ENCODE measurements around the gene BMPR1A. TPM values are rescaled to one million over a fixed set of nuclear protein-coding genes. Genes with fewer than 3 reads are reported as not detected.
"Not testable (repeated sequence)": the region's sequence is repeated elsewhere in the genome, so short reads cannot be mapped to it uniquely, and the experiment has no call there.

BMPR1A gene
- total RNA-seq, 4 donors from 2014 or later = 21.1 to 33.3 (median 26.7) TPM

- 94% methylated on average over 1 of the region's 1 CpG for WGBS
- Histone ChIP-seq H3K27ac (no peak overlapping the region), H3K27me3 (no peaks in the 10 kb centered on the region), H3K9me3 (no peaks in the 10 kb centered on the region), H3K36me3 (no peaks in the 10 kb centered on the region), H3K4me1 (peaks cover under 1% of the 10 kb centered on the region), H3K4me3 (no peak overlapping the region)
- no peak for DNase-seq (ENCODE audit: low spot score in 2 of 2)
- no peak for TF ChIP-seq EP300 (IDR thresholded peaks at IDR 0.05)
- TF ChIP-seq CTCF (IDR thresholded peaks at IDR 0.05) = no peak
- no peak for TF ChIP-seq POLR2A (IDR thresholded peaks at IDR 0.05)
- TF ChIP-seq POLR2AphosphoS5 (IDR thresholded peaks at IDR 0.05) = no peak
These were observed 101.6 kb downstream of the BMPR1A start for GRCh38 chr10:86858011-86858410.

GRCh38 chr10:86861351-86861750 lies 104.9 kb downstream of the BMPR1A start:
- no peaks in the 10 kb centered on the region for H3K27me3 ChIP-seq
- H3K4me3 ChIP-seq = no peak overlapping the region
- no peaks in the 10 kb centered on the region for H3K9me3 ChIP-seq
- TF ChIP-seq EP300 (IDR thresholded peaks at IDR 0.05) (no peak), POLR2AphosphoS5 (IDR thresholded peaks at IDR 0.05) (no peak), POLR2A (IDR thresholded peaks at IDR 0.05) (no peak), CTCF (IDR thresholded peaks at IDR 0.05) (no peak)
- peaks cover 13% of the 10 kb centered on the region for H3K4me1 ChIP-seq
- DNase-seq (ENCODE audit: low spot score in 2 of 2) = no peak
- H3K27ac ChIP-seq = no peak overlapping the region
- 98% methylated on average over 1 of the region's 1 CpG for WGBS
- no peaks in the 10 kb centered on the region for H3K36me3 ChIP-seq

- H3K27me3 ChIP-seq = no peaks in the 10 kb centered on the region
- H3K4me3 ChIP-seq = no peak overlapping the region
- no peaks in the 10 kb centered on the region for H3K36me3 ChIP-seq
- WGBS = 81% methylated on average over 3 of the region's 3 CpGs
- no peak for DNase-seq (ENCODE audit: low spot score in 2 of 2)
- H3K9me3 ChIP-seq = no peaks in the 10 kb centered on the region
- TF ChIP-seq CTCF (IDR thresholded peaks at IDR 0.05) (no peak), EP300 (IDR thresholded peaks at IDR 0.05) (no peak), POLR2A (IDR thresholded peaks at IDR 0.05) (no peak), POLR2AphosphoS5 (IDR thresholded peaks at IDR 0.05) (no peak)
- H3K27ac ChIP-seq = no peak overlapping the region
- H3K4me1 ChIP-seq = peaks cover 13% of the 10 kb centered on the region
These were observed 106.0 kb downstream of the BMPR1A start for GRCh38 chr10:86862373-86862772.

- Histone ChIP-seq H3K9me3 (no peaks in the 10 kb centered on the region), H3K27me3 (no peaks in the 10 kb centered on the region), H3K4me3 (no peak overlapping the region), H3K4me1 (peaks cover 13% of the 10 kb centered on the region), H3K36me3 (no peaks in the 10 kb centered on the region), H3K27ac (no peak overlapping the region)
- no peak for DNase-seq (ENCODE audit: low spot score in 2 of 2)
- 83% methylated on average over 7 of the region's 7 CpGs for WGBS
- no peak for TF ChIP-seq POLR2A (IDR thresholded peaks at IDR 0.05)
- TF ChIP-seq CTCF (IDR thresholded peaks at IDR 0.05) = no peak
- no peak for TF ChIP-seq EP300 (IDR thresholded peaks at IDR 0.05)
- TF ChIP-seq POLR2AphosphoS5 (IDR thresholded peaks at IDR 0.05) = no peak
These were observed 106.5 kb downstream of the BMPR1A start for GRCh38 chr10:86862786-86863483.

GRCh38 chr10:86863484-86863842 lies 107.0 kb downstream of the BMPR1A start:
- H3K36me3 ChIP-seq = no peaks in the 10 kb centered on the region
- H3K27ac ChIP-seq = no peak overlapping the region
- H3K9me3 ChIP-seq = no peaks in the 10 kb centered on the region
- H3K4me3 ChIP-seq = no peak overlapping the region
- H3K4me1 ChIP-seq = peaks cover 17% of the 10 kb centered on the region
- WGBS = 68% methylated on average over 3 of the region's 3 CpGs
- no peak for TF ChIP-seq POLR2A (IDR thresholded peaks at IDR 0.05)
- no peak for TF ChIP-seq POLR2AphosphoS5 (IDR thresholded peaks at IDR 0.05)
- TF ChIP-seq EP300 (IDR thresholded peaks at IDR 0.05) = no peak
- TF ChIP-seq CTCF (IDR thresholded peaks at IDR 0.05) = no peak
- no peak for DNase-seq (ENCODE audit: low spot score in 2 of 2)
- H3K27me3 ChIP-seq = no peaks in the 10 kb centered on the region

GRCh38 chr10:86865011-86865811 lies 108.8 kb downstream of the BMPR1A start:
- peaks cover 19% of the 10 kb centered on the region for H3K4me1 ChIP-seq
- 80% methylated on average over 11 of the region's 11 CpGs for WGBS
- not testable (repeated sequence) for H3K4me3 ChIP-seq; H3K27me3 ChIP-seq; H3K27ac ChIP-seq; H3K9me3 ChIP-seq; H3K36me3 ChIP-seq; DNase-seq (ENCODE audit: low spot score in 2 of 2)

Data from suprapubic skin (tissue), 4 donors.